Dendritic cell treated with granulocyte-macrophage colony-stimulating factor and Interleukin-4, amounts not matched to agents 40 ng/mL and 50 ng/mL, for 4 days (primary cell): Measurements from ENCODE around the gene ADGRG6.

Experiments used
- H3K27ac Mint-ChIP-seq: one replicate; pipeline ENCODE4 v1.8.0; 2022; ENCODE audit warnings: mild to moderate bottlenecking, mixed read lengths
- H3K27me3 Mint-ChIP-seq: one replicate; pipeline ENCODE4 v1.8.0; 2022; ENCODE audit warnings: mild to moderate bottlenecking, mixed read lengths
- H3K36me3 Mint-ChIP-seq: one replicate; pipeline ENCODE4 v1.8.0; 2022; ENCODE audit warnings: low read depth, mixed read lengths
- H3K4me1 Mint-ChIP-seq: one replicate; pipeline ENCODE4 v1.8.0; 2022; ENCODE audit warnings: low read depth, mixed read lengths
- H3K4me3 Mint-ChIP-seq: one replicate; pipeline ENCODE4 v1.8.0; 2022; ENCODE audit warnings: mild to moderate bottlenecking, moderate library complexity, mixed read lengths
- H3K9me3 Mint-ChIP-seq: one replicate; pipeline ENCODE4 v1.8.0; 2022; ENCODE audit warnings: mixed read lengths
- intact Hi-C: fragments of 100-400 bp; cut with micrococcal nuclease; formaldehyde crosslinking; loops from one replicate; pipeline ENCODE4 v1.15.0; 2022

The ADGRG6 gene

DNA sequence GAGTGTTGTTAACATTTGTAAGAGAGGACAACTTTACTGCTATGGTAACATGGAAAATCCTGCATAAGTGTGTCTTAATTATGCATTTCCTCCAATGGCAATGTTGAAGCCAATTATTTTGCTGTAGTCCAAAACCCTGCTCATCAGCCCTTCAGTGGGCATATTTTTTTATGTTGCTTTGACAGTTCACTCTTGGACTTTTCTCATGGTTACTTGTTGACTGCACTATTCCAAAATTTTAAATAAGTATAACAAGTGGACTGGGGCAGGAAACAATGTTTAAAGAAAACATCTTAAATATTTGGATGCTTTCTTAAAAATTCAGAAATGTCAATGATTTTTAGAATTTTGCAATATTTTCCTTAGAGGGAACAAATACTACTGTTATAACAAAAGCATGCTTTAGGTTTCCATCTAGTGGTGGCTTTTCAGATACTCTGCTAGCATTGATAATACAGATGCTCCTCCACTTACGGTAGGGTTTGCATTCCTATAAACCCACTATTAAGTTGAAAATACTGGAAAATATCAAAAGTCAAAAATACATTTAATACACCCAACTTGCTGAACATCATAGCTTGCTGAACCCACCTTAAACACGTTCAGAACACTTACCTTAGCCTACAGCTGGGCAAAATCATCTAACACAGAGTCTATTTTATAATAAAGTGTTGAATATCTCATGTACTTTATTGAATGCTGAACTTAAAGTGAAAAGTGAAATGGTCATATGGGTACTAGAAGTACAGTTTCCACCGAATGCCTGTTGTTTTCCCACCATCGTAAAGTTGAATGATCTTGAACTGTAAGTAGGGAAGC lies 86.4 kb downstream of the ADGRG6 start:
- no peaks in the 10 kb centered on the region for H3K4me1 Mint-ChIP-seq
- H3K27me3 Mint-ChIP-seq: no peaks in the 10 kb centered on the region
- no peak overlapping the region for H3K27ac Mint-ChIP-seq
- no peaks in the 10 kb centered on the region for H3K36me3 Mint-ChIP-seq
- H3K9me3 Mint-ChIP-seq: no peaks in the 10 kb centered on the region
- H3K4me3 Mint-ChIP-seq: no peak overlapping the region
- intact Hi-C loops: loop anchor here (2.0 to 5.0 kb wide), 2 partner anchors 91 to 231 kb away; no protein-coding TSS in a partner anchor

DNA sequence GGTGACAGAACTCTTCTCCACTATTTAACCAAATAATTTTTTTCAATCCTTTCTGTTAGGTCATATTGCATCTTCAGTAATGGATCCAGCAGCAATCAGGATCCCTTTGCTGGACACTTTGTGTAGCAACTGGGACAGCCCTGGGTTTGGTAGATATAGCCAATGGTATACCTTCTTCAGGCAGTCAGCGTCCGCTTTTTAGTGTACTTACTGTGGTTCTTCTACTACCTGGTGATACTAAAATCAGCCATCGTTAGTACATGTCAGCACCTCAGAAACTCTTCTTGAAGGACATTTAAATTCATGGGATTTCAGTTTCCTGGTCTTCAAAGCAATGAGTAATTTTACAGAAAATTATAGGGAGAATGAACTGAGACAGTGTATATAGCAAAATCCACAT lies 93.5 kb downstream of the ADGRG6 start:
- H3K36me3 Mint-ChIP-seq: no peaks in the 10 kb centered on the region
- H3K4me1 Mint-ChIP-seq: no peaks in the 10 kb centered on the region
- no peak overlapping the region for H3K4me3 Mint-ChIP-seq
- no peaks in the 10 kb centered on the region for H3K27me3 Mint-ChIP-seq
- no peak overlapping the region for H3K27ac Mint-ChIP-seq
- intact Hi-C loops: no loop called here
- H3K9me3 Mint-ChIP-seq: no peaks in the 10 kb centered on the region

DNA sequence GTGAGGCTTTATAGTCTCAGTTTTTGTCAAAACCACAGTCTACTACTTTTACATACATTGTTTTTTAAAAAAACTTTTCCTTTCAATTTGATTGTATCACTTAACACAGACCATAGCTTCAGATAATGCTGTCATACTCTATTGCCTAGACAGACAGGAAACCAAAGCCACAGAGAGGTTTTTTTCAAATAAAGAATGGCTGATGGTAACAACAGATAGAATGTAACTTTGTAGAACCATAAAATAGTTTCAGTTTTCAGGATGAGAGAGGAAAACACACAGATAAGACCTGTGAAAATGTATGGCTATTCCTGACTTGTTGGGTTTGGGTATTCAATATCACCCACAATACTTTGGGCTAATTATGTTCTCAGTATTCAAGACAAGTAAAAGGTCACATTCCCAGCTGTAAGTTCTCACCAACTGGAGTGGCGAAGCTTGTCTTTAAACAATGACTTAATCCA lies 94.0 kb downstream of the ADGRG6 start:
- Mint-ChIP-seq H3K4me1 (no peaks in the 10 kb centered on the region), H3K9me3 (no peaks in the 10 kb centered on the region), H3K36me3 (no peaks in the 10 kb centered on the region), H3K27me3 (no peaks in the 10 kb centered on the region), H3K27ac (no peak overlapping the region), H3K4me3 (no peak overlapping the region)
- intact Hi-C loops: no loop called here

DNA sequence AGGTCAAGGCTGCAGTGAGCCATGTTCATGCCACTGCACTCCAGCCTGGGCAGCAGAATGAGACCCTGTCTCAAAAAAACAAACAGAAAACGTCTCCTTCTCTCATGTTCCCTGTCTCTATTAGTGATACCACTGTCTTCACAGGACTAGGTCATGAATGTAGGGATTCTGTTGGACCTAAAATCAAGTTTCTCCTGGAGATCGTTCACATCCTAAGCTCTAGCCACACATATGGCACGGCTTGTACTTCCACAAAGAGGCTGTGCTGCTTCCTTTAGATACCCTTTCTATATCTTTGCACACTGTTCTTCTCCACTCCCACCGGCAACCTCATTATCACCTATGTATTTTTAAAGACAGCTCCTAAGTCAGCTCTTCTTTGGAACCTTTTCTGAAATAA lies 96.5 kb downstream of the ADGRG6 start:
- intact Hi-C loops: no loop called here
- H3K9me3 Mint-ChIP-seq: no peaks in the 10 kb centered on the region
- no peaks in the 10 kb centered on the region for H3K27me3 Mint-ChIP-seq
- H3K4me3 Mint-ChIP-seq: no peak overlapping the region
- H3K36me3 Mint-ChIP-seq: no peaks in the 10 kb centered on the region
- H3K27ac Mint-ChIP-seq: no peak overlapping the region
- no peaks in the 10 kb centered on the region for H3K4me1 Mint-ChIP-seq

- intact Hi-C loops: no loop called here
- no peaks in the 10 kb centered on the region for H3K27me3 Mint-ChIP-seq
- H3K27ac Mint-ChIP-seq: no peak overlapping the region
- no peaks in the 10 kb centered on the region for H3K36me3 Mint-ChIP-seq
- H3K9me3 Mint-ChIP-seq: no peaks in the 10 kb centered on the region
- H3K4me3 Mint-ChIP-seq: no peak overlapping the region
- H3K4me1 Mint-ChIP-seq: no peaks in the 10 kb centered on the region
These were observed 97.9 kb downstream of the ADGRG6 start for GRCh38 chr6:142399739-142400138.

DNA sequence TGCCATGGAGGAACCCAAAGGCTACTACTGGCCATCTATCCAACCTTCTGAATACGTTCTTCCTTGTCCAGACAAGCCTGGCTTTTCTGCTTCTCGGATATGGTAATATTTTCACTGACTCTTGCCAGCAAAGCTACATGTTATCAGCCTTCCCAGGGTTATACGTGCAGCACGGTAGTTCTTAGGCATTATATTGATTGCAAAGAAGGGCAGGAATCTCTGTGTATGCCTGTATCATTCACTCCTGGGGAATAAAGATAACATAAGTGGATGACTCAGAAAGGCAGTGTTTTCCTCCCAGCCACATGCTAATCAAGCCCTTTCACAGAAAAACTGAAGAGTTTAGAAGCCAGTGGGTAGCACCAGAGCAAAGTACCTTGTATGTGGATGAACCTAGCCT lies 98.7 kb downstream of the ADGRG6 start:
- H3K27me3 Mint-ChIP-seq: no peaks in the 10 kb centered on the region
- no peak overlapping the region for H3K4me3 Mint-ChIP-seq
- no peaks in the 10 kb centered on the region for H3K4me1 Mint-ChIP-seq
- H3K27ac Mint-ChIP-seq: no peak overlapping the region
- no peaks in the 10 kb centered on the region for H3K36me3 Mint-ChIP-seq
- no peaks in the 10 kb centered on the region for H3K9me3 Mint-ChIP-seq
- intact Hi-C loops: no loop called here

DNA sequence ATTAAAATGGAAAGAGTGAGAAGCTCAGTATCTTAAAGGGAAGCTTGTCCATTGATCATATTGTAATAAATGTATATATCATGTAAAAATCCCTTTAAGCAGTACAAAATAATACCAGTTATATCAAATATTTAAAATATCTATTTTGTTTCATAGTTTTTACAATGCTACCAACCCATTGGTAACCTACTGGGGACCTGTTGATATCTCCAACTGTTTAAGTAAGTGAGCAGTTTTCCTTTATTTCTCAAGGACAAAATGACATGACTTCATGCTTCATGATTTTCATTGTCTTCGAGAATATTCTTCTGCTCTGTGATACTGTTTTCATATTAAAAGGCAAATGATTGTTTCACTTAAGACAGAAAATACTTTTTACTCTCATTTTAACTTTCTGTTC lies 100.0 kb downstream of the ADGRG6 start:
- no peaks in the 10 kb centered on the region for H3K27me3 Mint-ChIP-seq
- H3K4me3 Mint-ChIP-seq: no peak overlapping the region
- intact Hi-C loops: no loop called here
- H3K9me3 Mint-ChIP-seq: no peaks in the 10 kb centered on the region
- no peaks in the 10 kb centered on the region for H3K4me1 Mint-ChIP-seq
- H3K36me3 Mint-ChIP-seq: no peaks in the 10 kb centered on the region
- H3K27ac Mint-ChIP-seq: no peak overlapping the region

- no peaks in the 10 kb centered on the region for H3K27me3 Mint-ChIP-seq
- no peak overlapping the region for H3K27ac Mint-ChIP-seq
- no peak overlapping the region for H3K4me3 Mint-ChIP-seq
- H3K36me3 Mint-ChIP-seq: no peaks in the 10 kb centered on the region
- no peaks in the 10 kb centered on the region for H3K4me1 Mint-ChIP-seq
- no peaks in the 10 kb centered on the region for H3K9me3 Mint-ChIP-seq
- intact Hi-C loops: no loop called here
These were observed 102.9 kb downstream of the ADGRG6 start for GRCh38 chr6:142404751-142405150.

DNA sequence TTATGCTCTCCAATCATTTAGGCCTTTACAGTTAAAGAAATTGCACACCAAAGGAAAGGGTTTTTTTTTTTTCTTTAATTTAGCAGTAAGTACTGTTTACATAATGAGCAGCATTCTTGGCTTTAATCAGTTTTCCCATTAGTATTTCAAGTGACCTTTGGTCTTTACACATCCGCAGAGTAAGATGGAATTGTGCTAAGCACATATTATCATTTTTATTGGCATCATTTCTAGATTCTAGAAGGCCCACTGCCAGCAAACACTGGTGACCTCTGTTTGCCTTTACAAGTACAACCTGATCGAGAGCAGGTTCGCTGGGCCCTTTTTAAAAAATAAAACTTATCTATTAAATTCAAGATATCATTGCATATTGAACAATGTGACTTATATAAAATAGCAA lies 104.3 kb downstream of the ADGRG6 start:
- Mint-ChIP-seq H3K9me3 (no peaks in the 10 kb centered on the region), H3K4me1 (no peaks in the 10 kb centered on the region), H3K27me3 (no peaks in the 10 kb centered on the region), H3K4me3 (no peak overlapping the region), H3K36me3 (no peaks in the 10 kb centered on the region), H3K27ac (no peak overlapping the region)
- intact Hi-C loops: no loop called here

- H3K4me1 Mint-ChIP-seq: no peaks in the 10 kb centered on the region
- H3K9me3 Mint-ChIP-seq: no peaks in the 10 kb centered on the region
- no peaks in the 10 kb centered on the region for H3K36me3 Mint-ChIP-seq
- H3K27me3 Mint-ChIP-seq: no peaks in the 10 kb centered on the region
- H3K27ac Mint-ChIP-seq: no peak overlapping the region
- H3K4me3 Mint-ChIP-seq: no peak overlapping the region
- intact Hi-C loops: no loop called here
These were observed 106.0 kb downstream of the ADGRG6 start for GRCh38 chr6:142407685-142408273.

DNA sequence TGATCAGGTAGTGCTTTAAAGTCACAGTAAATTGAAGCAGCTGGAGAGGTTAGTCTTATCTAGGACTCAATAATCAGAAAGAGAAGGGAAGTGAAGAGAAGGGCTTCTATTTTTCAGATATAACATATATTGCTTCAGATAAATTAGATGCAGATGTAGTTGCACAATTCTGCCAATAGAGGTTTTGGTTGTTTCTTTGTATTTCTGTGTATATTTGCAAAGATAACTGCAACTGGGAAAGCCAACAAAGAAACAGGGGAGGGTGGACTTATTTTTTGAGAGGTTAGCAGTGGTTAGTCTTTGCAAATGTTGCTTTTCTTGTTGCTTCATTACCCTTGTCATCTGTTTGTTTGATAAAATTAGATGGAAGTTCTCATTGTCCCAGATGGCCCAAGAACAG lies 106.6 kb downstream of the ADGRG6 start:
- no peaks in the 10 kb centered on the region for H3K9me3 Mint-ChIP-seq
- no peak overlapping the region for H3K4me3 Mint-ChIP-seq
- no peaks in the 10 kb centered on the region for H3K27me3 Mint-ChIP-seq
- H3K36me3 Mint-ChIP-seq: no peaks in the 10 kb centered on the region
- H3K27ac Mint-ChIP-seq: no peak overlapping the region
- intact Hi-C loops: no loop called here
- H3K4me1 Mint-ChIP-seq: no peaks in the 10 kb centered on the region

DNA sequence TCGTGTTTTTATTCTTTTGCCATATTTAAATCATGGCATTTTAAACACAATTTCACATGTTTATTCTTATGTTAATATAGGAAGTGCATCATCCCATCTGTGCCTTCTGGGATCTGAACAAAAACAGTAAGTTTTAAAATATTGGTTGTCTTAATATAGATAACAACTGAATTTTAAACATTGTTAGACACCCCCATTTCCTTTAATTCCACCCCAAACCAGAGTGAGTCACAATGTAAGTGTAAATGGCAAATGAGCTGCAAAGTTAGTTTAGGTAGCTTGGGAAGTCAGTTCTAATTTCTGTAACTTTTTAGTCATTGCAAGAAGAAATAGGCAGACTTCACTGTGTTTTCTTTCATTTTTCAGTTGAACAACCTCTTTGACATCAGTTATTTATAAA lies 108.0 kb downstream of the ADGRG6 start:
- Mint-ChIP-seq H3K4me3 (no peak overlapping the region), H3K9me3 (no peaks in the 10 kb centered on the region), H3K27me3 (no peaks in the 10 kb centered on the region), H3K4me1 (no peaks in the 10 kb centered on the region), H3K27ac (no peak overlapping the region), H3K36me3 (no peaks in the 10 kb centered on the region)
- intact Hi-C loops: no loop called here

GRCh38 chr6:142411145-142411544 lies 109.3 kb downstream of the ADGRG6 start:
- no peak overlapping the region for H3K4me3 Mint-ChIP-seq
- intact Hi-C loops: no loop called here
- H3K9me3 Mint-ChIP-seq: no peaks in the 10 kb centered on the region
- H3K27me3 Mint-ChIP-seq: no peaks in the 10 kb centered on the region
- no peaks in the 10 kb centered on the region for H3K36me3 Mint-ChIP-seq
- no peaks in the 10 kb centered on the region for H3K4me1 Mint-ChIP-seq
- H3K27ac Mint-ChIP-seq: no peak overlapping the region

- no peaks in the 10 kb centered on the region for H3K36me3 Mint-ChIP-seq
- intact Hi-C loops: no loop called here
- no peak overlapping the region for H3K27ac Mint-ChIP-seq
- no peaks in the 10 kb centered on the region for H3K4me1 Mint-ChIP-seq
- no peak overlapping the region for H3K4me3 Mint-ChIP-seq
- no peaks in the 10 kb centered on the region for H3K9me3 Mint-ChIP-seq
- no peaks in the 10 kb centered on the region for H3K27me3 Mint-ChIP-seq
These were observed 110.4 kb downstream of the ADGRG6 start for GRCh38 chr6:142412241-142412640.

GRCh38 chr6:142412658-142413057 lies 110.9 kb downstream of the ADGRG6 start:
- intact Hi-C loops: no loop called here
- Mint-ChIP-seq H3K4me3 (no peak overlapping the region), H3K27me3 (no peaks in the 10 kb centered on the region), H3K4me1 (no peaks in the 10 kb centered on the region), H3K36me3 (no peaks in the 10 kb centered on the region), H3K9me3 (no peaks in the 10 kb centered on the region), H3K27ac (no peak overlapping the region)
